GM21619 (cell line): ENCODE data around the gene SLC22A1.
"Not testable (repeated sequence)": the region's sequence is repeated elsewhere in the genome, so short reads cannot be mapped to it uniquely, and the experiment has no call there.

Experiments
- ATAC-seq: cut with Tn5 transposase; IDR thresholded peaks from one replicate; pipeline ENCODE4 v1.9.1; 2021; ENCODE audit not compliant: unreplicated experiment

The SLC22A1 gene

GRCh38 chr6:160093061-160093460 lies 28.6 kb upstream of the SLC22A1 start:
- ATAC-seq = no peak

GRCh38 chr6:160093946-160094345 lies 27.7 kb upstream of the SLC22A1 start:
- no peak for ATAC-seq

- ATAC-seq = no peak
Observed at GRCh38 chr6:160095146-160095845, 26.3 kb upstream of the SLC22A1 start.

- ATAC-seq = no peak
Observed at GRCh38 chr6:160101277-160102205, 20.1 kb upstream of the SLC22A1 start.

GRCh38 chr6:160102399-160102798 lies 19.2 kb upstream of the SLC22A1 start:
- no peak for ATAC-seq

- no peak for ATAC-seq
Observed at GRCh38 chr6:160102956-160103824, 18.4 kb upstream of the SLC22A1 start.

- ATAC-seq = no peak
Observed at GRCh38 chr6:160103825-160104100, 17.9 kb upstream of the SLC22A1 start.

GRCh38 chr6:160104821-160105517 lies 16.6 kb upstream of the SLC22A1 start:
- no peak for ATAC-seq

- no peak for ATAC-seq
Observed at GRCh38 chr6:160106010-160106409, 15.6 kb upstream of the SLC22A1 start.

- no peak for ATAC-seq
Observed at GRCh38 chr6:160106701-160107100, 14.9 kb upstream of the SLC22A1 start.

GRCh38 chr6:160108077-160108476 lies 13.5 kb upstream of the SLC22A1 start:
- ATAC-seq = no peak

GRCh38 chr6:160110586-160111123 lies 11.0 kb upstream of the SLC22A1 start:
- ATAC-seq = no peak

GRCh38 chr6:160111806-160112205 lies 9.8 kb upstream of the SLC22A1 start:
- ATAC-seq = no peak

GRCh38 chr6:160112628-160113299 lies 8.9 kb upstream of the SLC22A1 start:
- ATAC-seq = no peak

GRCh38 chr6:160114536-160114935 lies 7.1 kb upstream of the SLC22A1 start:
- not testable (repeated sequence) for ATAC-seq

- ATAC-seq = no peak
Observed at GRCh38 chr6:160115421-160115820, 6.2 kb upstream of the SLC22A1 start.

- ATAC-seq = no peak
Observed at GRCh38 chr6:160116411-160116810, 5.2 kb upstream of the SLC22A1 start.

- no peak for ATAC-seq
Observed at GRCh38 chr6:160117137-160117536, 4.5 kb upstream of the SLC22A1 start.

- no peak for ATAC-seq
Observed at GRCh38 chr6:160118620-160119229, 2.9 kb upstream of the SLC22A1 start.

GRCh38 chr6:160120087-160120486 lies 1.5 kb upstream of the SLC22A1 start:
- no peak for ATAC-seq
